ENCODE measurements around the gene RLN1.
"Not testable (repeated sequence)": the region's sequence is repeated elsewhere in the genome, so short reads cannot be mapped to it uniquely, and the experiment has no call there.

- not testable (repeated sequence) for TF ChIP-seq CTCF, POLR2A (IDR thresholded peaks at IDR 0.05)
Measured at GRCh38 chr9:5321601-5322000, 18.1 kb downstream of the RLN1 start.

Measured in thyroid gland (tissue), 4 donors.